ENCODE results near the gene PON3.

PON3 gene

DNA sequence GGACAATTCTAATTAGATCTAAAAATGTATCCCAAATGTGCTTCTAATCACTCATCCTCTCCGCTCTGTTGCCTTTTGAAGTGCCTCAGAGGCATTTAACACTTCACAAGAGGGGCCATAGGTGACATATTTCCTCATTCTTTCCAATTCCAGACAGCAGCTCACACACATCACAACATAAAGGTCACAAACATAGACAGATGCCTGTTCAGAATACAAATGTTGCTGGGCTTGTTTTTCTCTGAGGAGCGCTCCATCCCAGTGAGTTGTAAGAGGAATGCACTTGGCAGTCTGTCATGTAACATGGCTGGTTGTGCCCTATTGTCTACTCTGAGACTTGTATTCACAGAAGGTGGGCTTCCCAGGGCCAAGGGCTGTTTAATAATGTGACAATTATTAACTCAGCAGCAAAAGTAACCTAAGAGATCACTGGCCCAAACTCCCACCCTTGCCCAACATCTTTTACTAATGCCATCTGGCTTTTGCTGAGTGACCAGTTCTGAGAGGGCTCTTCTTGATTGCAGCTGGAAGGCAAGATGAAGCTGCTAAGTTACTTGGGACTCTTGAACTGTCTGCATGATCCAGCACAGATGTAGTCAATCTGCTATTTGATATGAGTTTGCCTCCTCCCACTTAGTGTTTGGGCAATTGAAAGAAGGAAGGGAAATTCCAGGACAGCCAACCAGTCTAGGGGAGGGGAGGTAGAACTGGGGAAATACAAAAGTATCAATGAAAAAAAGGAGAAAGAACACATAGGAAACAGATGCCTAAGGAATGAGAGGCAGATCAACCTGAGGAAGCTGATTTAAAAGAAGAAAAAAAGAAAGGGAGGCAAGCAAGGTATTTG is 25.0 kb upstream of the PON3 start:
- Histone ChIP-seq H3K4me2 (peak overlapping the region; percentile 9; the same call in 1 of the 2 replicates), H3K9me3 (peaks cover 10% of the 10 kb centered on the region), H3K4me1 (peaks cover 7% of the 10 kb centered on the region), H3K27ac (no peak overlapping the region), H3K4me3 (no peak overlapping the region), H3K27me3 (no peaks in the 10 kb centered on the region), H3K9ac (no peak overlapping the region), H3K36me3 (peaks cover 24% of the 10 kb centered on the region), H4K20me1 (no peaks in the 10 kb centered on the region)
- no peak for TF ChIP-seq Cebpa-rat (IDR thresholded peaks at IDR 0.05)

DNA sequence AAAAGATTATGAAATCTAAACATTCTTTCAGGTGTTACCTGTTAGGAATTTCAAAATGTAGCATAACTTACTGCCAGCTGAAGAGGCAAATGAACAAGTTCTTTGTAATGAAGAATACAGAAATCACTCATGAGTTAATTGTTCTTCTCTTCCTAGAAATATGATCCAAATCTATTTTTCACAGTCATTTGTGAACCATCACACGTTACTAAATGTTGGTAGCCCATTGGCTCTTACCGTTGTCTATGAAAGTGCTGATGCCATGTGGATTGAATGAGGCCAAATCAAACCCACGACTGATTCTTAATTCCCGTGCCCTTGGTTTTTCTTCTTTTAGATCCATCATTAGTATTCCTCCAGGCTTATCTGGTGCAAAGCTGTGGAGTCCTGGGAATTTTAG is 15.9 kb upstream of the PON3 start:
- no peak overlapping the region for H3K4me3 ChIP-seq
- H3K36me3 ChIP-seq, result peaks cover 35% of the 10 kb centered on the region
- H3K27ac ChIP-seq, result no peak overlapping the region
- no peaks in the 10 kb centered on the region for H3K9me3 ChIP-seq
- H4K20me1 ChIP-seq, result no peaks in the 10 kb centered on the region
- H3K4me1 ChIP-seq, result no peaks in the 10 kb centered on the region
- H3K27me3 ChIP-seq, result no peaks in the 10 kb centered on the region
- no peak for TF ChIP-seq Cebpa-rat (IDR thresholded peaks at IDR 0.05)
- no peak overlapping the region for H3K4me2 ChIP-seq
- no peak overlapping the region for H3K9ac ChIP-seq

DNA sequence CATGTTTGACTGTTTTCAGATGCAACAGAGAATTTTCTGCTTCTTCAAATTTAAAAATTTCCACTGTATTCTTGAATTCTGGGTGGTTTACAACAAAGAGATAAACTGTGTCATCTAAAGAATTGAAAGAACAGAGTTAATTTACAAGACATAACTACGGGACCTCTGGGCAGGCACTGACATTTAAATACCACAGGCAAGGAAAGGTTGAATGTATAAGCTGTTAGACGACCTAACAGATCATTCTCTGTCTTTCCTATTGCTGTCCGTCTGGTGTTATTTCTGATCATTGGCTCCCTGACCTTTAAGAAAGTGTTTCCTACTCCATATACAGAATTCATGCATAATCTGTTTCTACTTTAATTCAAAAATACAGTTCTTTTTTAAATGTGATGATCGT is 15.5 kb upstream of the PON3 start:
- Histone ChIP-seq H3K9ac (no peak overlapping the region), H4K20me1 (no peaks in the 10 kb centered on the region), H3K4me2 (no peak overlapping the region), H3K27me3 (no peaks in the 10 kb centered on the region), H3K4me1 (no peaks in the 10 kb centered on the region), H3K27ac (no peak overlapping the region), H3K36me3 (peaks cover 35% of the 10 kb centered on the region), H3K9me3 (no peaks in the 10 kb centered on the region), H3K4me3 (no peak overlapping the region)
- no peak for TF ChIP-seq Cebpa-rat (IDR thresholded peaks at IDR 0.05)

DNA sequence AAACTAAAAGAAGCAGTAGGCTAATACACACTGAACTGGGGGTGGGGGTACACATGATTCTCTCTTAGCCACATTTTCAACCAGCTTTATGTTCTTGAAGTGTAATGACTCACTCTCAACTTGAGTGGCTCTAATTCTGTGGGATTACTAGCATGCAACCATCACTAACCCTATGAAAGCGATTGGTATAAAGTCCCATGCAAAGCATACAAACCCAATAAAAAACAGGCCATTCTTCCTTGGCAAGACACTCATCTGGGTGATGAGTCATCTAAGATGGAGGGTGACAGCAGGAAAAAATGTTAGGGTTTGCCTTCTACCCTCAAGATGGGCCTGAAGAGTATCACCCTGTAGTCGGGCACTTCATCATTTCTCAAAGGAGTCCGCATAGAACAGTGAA is 14.9 kb upstream of the PON3 start:
- Histone ChIP-seq H4K20me1 (no peaks in the 10 kb centered on the region), H3K9ac (no peak overlapping the region), H3K4me2 (no peak overlapping the region), H3K4me3 (no peak overlapping the region), H3K27me3 (no peaks in the 10 kb centered on the region), H3K36me3 (peaks cover 37% of the 10 kb centered on the region), H3K4me1 (no peaks in the 10 kb centered on the region), H3K9me3 (no peaks in the 10 kb centered on the region), H3K27ac (no peak overlapping the region)
- no peak for TF ChIP-seq Cebpa-rat (IDR thresholded peaks at IDR 0.05)

DNA sequence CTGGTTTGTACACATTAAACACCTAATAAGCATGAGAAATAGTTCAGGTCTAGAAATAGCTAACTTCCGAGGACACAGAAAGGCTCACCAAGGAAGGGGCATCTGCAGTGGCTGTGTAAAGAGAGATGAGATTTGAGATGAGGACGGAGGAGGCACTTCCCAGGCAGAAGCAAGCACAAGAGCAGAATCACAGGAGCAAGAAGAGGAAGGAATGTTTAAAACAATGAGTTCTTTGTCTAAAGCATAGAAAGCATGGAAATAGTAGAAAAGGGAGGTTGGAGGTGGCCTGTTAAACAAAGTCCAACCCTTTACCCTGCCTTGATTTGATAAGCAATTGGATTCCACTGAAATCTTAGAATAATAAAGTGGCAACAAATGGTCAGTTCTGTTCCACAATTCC is 11.6 kb upstream of the PON3 start:
- Histone ChIP-seq H4K20me1 (no peaks in the 10 kb centered on the region), H3K4me1 (no peaks in the 10 kb centered on the region), H3K27me3 (no peaks in the 10 kb centered on the region), H3K9me3 (no peaks in the 10 kb centered on the region), H3K4me3 (no peak overlapping the region), H3K4me2 (no peak overlapping the region), H3K27ac (no peak overlapping the region), H3K9ac (no peak overlapping the region), H3K36me3 (peaks cover 50% of the 10 kb centered on the region)
- TF ChIP-seq Cebpa-rat (IDR thresholded peaks at IDR 0.05), result no peak

DNA sequence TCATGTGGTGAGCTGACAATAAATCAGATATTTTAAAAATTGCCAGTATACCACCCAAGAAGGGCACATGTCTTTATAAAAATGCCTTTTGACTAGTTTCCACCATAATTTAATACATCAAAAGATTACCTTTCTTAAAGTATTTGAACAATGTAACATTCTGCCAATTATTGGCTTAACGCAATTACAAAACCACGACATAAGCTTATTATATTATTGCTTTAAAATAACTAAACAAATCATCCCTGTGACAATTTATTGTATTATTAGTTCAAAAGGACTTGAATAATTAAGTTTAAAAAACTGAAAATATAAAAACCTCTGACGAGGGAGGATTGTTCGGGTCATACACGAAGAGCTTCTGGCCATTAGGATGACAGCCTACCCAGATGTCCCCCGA is 9.6 kb upstream of the PON3 start:
- no peaks in the 10 kb centered on the region for H3K27me3 ChIP-seq
- H3K27ac ChIP-seq, result no peak overlapping the region

DNA sequence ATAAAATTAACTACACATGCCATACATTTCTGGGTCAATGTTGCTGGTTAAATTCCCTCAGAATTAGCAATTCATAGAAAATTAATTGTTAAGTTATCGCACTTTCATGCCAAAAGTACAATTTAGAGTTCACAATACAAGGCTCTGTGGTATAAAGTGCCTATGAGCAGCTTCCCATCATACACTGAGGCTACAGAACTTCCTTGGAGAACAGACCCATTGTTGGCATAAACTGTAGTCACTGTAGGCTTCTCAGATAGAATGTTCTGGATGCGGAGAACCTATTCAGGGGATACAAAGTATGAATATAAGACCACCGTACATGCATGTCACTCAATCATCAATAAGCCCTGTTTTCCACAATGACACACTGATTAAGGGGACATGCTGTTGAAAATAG is 9.0 kb upstream of the PON3 start:
- Histone ChIP-seq H3K36me3 (peaks cover 32% of the 10 kb centered on the region; the same call in 1 of the 2 replicates), H4K20me1 (no peaks in the 10 kb centered on the region), H3K4me3 (no peak overlapping the region), H3K4me2 (no peak overlapping the region), H3K4me1 (no peaks in the 10 kb centered on the region), H3K27ac (no peak overlapping the region), H3K9me3 (no peaks in the 10 kb centered on the region), H3K9ac (no peak overlapping the region), H3K27me3 (no peaks in the 10 kb centered on the region)
- no peak for TF ChIP-seq Cebpa-rat (IDR thresholded peaks at IDR 0.05)

More for the DNA sequence above, 9.6 kb upstream of the PON3 start:
- no peaks in the 10 kb centered on the region for H3K9me3 ChIP-seq
- no peak overlapping the region for H3K4me3 ChIP-seq
- peaks cover 35% of the 10 kb centered on the region; the same call in 1 of the 2 replicates for H3K36me3 ChIP-seq
- H4K20me1 ChIP-seq, result no peaks in the 10 kb centered on the region
- no peak for TF ChIP-seq Cebpa-rat (IDR thresholded peaks at IDR 0.05)
- H3K4me2 ChIP-seq, result no peak overlapping the region
- no peaks in the 10 kb centered on the region for H3K4me1 ChIP-seq
- H3K9ac ChIP-seq, result no peak overlapping the region

DNA sequence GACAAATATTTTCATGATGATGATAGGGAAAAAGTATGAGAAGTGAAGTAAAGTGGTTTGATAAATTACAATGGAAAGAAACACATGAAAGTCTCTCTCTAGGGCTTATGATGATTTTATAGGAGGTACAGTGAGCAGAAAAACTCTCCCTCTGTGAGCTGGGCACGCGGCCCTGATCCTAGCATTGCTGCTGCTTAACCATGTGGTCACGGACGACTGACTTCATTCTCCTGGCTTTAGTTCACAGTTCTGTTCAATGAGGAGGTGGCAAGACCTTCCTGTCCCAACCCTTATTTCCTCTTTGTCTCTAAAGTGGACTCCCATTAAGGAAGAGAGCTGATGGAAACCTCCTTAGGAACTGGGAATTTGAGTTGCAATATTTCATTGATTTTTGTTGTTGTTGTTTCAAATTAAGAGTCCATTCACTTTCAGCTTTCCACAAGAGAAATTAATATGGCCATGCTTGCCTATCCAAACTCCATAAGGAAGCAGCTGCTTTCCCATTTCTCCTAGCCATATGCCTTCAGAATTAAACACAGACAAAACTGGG is 8.2 kb upstream of the PON3 start:
- no peak overlapping the region for H3K9ac ChIP-seq
- no peak for TF ChIP-seq Cebpa-rat (IDR thresholded peaks at IDR 0.05)
- H3K36me3 ChIP-seq, result peaks cover 27% of the 10 kb centered on the region; the same call in 1 of the 2 replicates
- H3K27ac ChIP-seq, result no peak overlapping the region
- no peaks in the 10 kb centered on the region for H3K4me1 ChIP-seq
- no peaks in the 10 kb centered on the region for H3K9me3 ChIP-seq
- no peaks in the 10 kb centered on the region for H4K20me1 ChIP-seq
- no peak overlapping the region for H3K4me2 ChIP-seq
- H3K27me3 ChIP-seq, result no peaks in the 10 kb centered on the region
- H3K4me3 ChIP-seq, result no peak overlapping the region

DNA sequence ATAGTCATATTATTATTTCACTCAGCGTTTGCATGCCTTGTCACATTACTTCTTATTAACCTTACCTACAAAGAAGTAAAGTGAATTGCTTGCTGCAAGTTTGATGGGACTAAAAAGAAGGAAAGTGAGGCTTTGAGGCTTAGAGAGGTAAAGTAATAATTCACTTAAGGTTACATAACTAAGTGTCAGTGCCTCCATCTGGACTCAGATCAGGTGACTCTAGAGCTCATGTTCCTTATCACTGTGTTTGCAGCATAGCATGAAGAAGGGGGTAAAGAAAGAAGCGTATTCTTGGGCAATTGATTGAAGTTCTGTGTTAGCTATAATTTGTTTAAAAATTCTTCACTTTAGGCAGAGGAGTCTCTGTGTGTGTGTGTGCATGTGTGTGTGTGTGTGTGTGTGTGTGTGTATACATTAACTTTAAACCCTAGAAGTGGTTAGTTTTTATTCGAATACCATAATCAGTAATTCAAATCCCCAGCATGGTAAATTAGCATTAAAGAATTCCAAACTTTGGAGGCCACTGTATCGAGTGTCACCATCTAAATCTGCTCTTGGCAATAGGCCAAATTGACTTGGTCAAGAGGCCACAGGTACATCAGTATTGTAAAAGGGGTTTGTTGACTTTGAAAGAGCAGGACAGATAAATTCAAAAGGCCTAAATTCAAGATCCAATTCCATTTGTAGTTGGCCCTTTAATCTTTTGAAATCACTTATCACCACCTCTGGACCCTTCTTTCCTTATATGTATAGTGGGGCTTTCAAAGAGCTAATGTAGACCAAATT is 2.2 kb upstream of the PON3 start:
- Histone ChIP-seq H3K27me3 (no peaks in the 10 kb centered on the region), H3K36me3 (no peaks in the 10 kb centered on the region), H3K4me1 (no peaks in the 10 kb centered on the region), H3K27ac (no peak overlapping the region), H3K4me2 (no peak overlapping the region), H4K20me1 (no peaks in the 10 kb centered on the region), H3K4me3 (no peak overlapping the region), H3K9me3 (peaks cover 11% of the 10 kb centered on the region), H3K9ac (no peak overlapping the region)
- TF ChIP-seq Cebpa-rat (IDR thresholded peaks at IDR 0.05), result no peak

DNA sequence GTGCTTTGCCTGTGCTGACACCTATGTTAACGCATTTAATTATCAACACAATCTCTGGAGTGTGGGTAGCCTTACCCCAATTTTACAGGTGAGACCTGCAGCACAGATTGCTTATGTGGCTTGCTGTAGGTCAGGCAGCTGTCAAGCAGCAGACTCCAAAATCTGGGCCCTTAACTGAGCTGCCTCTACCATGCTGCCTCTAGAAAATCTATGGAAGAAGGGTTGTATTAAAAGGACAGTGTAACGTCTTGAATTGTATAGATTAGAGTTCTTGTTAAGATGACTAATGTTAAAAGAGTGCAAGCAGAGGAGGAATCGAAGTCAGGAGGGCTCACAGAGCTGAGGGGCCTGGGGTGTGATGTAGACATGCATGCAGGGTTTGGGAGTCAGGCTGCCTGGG is 1.2 kb upstream of the PON3 start:
- Histone ChIP-seq H3K4me2 (no peak overlapping the region), H4K20me1 (no peaks in the 10 kb centered on the region), H3K27ac (no peak overlapping the region), H3K27me3 (no peaks in the 10 kb centered on the region), H3K9me3 (peaks cover 11% of the 10 kb centered on the region), H3K36me3 (no peaks in the 10 kb centered on the region), H3K9ac (no peak overlapping the region), H3K4me3 (no peak overlapping the region), H3K4me1 (no peaks in the 10 kb centered on the region)
- no peak for TF ChIP-seq Cebpa-rat (IDR thresholded peaks at IDR 0.05)
